Neural progenitor cell (in vitro differentiated cells): Measurements from ENCODE around the gene GMDS. TPM values are rescaled to one million over a fixed set of nuclear protein-coding genes. Genes with fewer than 3 reads are reported as not detected.

Experiments used
- DNase-seq: peaks from one replicate; pipeline ENCODE4 v3.0.0-alpha.2; 2016; ENCODE audit warnings: low spot score
- H2AFZ ChIP-seq: fragments of 200-600 bp; sonication (generic); replicated peaks from 2 replicates; pipeline ENCODE4 v1.6.1; 2016; ENCODE audit warnings: antibody characterized with exemption
- H3F3A ChIP-seq: fragments of 200-600 bp; sonication (generic); 2 replicates; pipeline ENCODE4 v1.6.1; 2016; ENCODE audit warnings: antibody characterized with exemption, low read depth
- H3K27ac ChIP-seq: fragments of 200-600 bp; sonication (generic); 2 replicates; pipeline ENCODE4 v1.5.1; 2016; ENCODE audit warnings: mild to moderate bottlenecking
- H3K27me3 ChIP-seq: fragments of 200-600 bp; sonication (generic); 2 replicates; pipeline ENCODE4 v1.6.1; 2016; ENCODE audit warnings: mild to moderate bottlenecking, moderate library complexity
- H3K36me3 ChIP-seq: fragments of 200-600 bp; sonication (generic); 2 replicates; pipeline ENCODE4 v1.5.1; 2016
- H3K4me1 ChIP-seq: fragments of 200-600 bp; sonication (generic); 2 replicates; pipeline ENCODE4 v1.6.1; 2016; ENCODE audit warnings: mixed run types
- H3K4me2 ChIP-seq: fragments of 200-600 bp; sonication (generic); 2 replicates; pipeline ENCODE4 v1.6.1; 2016
- H3K4me3 ChIP-seq: fragments of 200-600 bp; sonication (generic); 2 replicates; pipeline ENCODE4 v1.5.1; 2016
- H3K79me2 ChIP-seq: fragments of 200-600 bp; sonication (generic); 2 replicates; pipeline ENCODE4 v1.6.1; 2016; ENCODE audit warnings: low read depth
- H3K9ac ChIP-seq: fragments of 200-600 bp; sonication (generic); 2 replicates; pipeline ENCODE4 v1.6.1; 2016
- H3K9me3 ChIP-seq: fragments of 200-600 bp; sonication (generic); 2 replicates; pipeline ENCODE4 v1.5.1; 2016; ENCODE audit warnings: low read depth
- H4K20me1 ChIP-seq: fragments of 200-600 bp; sonication (generic); 2 replicates; pipeline ENCODE4 v1.6.1; 2016; ENCODE audit warnings: low read depth
- H3K27ac Mint-ChIP-seq: 3 replicates; pipeline ENCODE4 v1.8.0; 2021; ENCODE audit warnings: mixed read lengths
- H3K27me3 Mint-ChIP-seq: 2 replicates; pipeline ENCODE4 v1.8.0; 2022; ENCODE audit warnings: low read depth, mild to moderate bottlenecking, inconsistent platforms, moderate library complexity, mixed read lengths; ENCODE audit not compliant: insufficient read depth
- H3K36me3 Mint-ChIP-seq: 3 replicates; pipeline ENCODE4 v1.8.0; 2021; ENCODE audit warnings: mixed read lengths
- H3K4me1 Mint-ChIP-seq: 3 replicates; pipeline ENCODE4 v1.8.0; 2021; ENCODE audit warnings: mixed read lengths
- H3K4me3 Mint-ChIP-seq: 3 replicates; pipeline ENCODE4 v1.8.0; 2021; ENCODE audit warnings: mild to moderate bottlenecking, moderate library complexity, mixed read lengths
- H3K9me3 Mint-ChIP-seq: 3 replicates; pipeline ENCODE4 v1.8.0; 2020; ENCODE audit warnings: mixed read lengths
- EZH2 ChIP-seq: fragments of 200-600 bp; sonication (generic); IDR thresholded peaks from 2 replicates; pipeline ENCODE4 v1.6.1; 2017; ENCODE audit warnings: antibody characterized with exemption, mild to moderate bottlenecking, moderate library complexity
- EZH2phosphoT487 ChIP-seq: fragments of 200-600 bp; sonication (generic); IDR thresholded peaks from 2 replicates; pipeline ENCODE4 v1.6.1; 2017; ENCODE audit warnings: antibody characterized with exemption
- total RNA-seq: library from RNA; depleted of rRNA; stranded (reverse); fragments of >200 nt; gene quantifications from 2 replicates; pipeline ENCODE4 v1.2.3, GENCODE V29; 2015; ENCODE audit warnings: low replicate concordance
- TF ChIP-seq, protein P1 (sequence below): fragments of 200-600 bp; sonication (generic); IDR thresholded peaks from 2 replicates; pipeline ENCODE4 v1.5.1; 2017; ENCODE audit warnings: antibody characterized with exemption, mild to moderate bottlenecking

Gene GMDS
- total RNA-seq, 1 donor from 2014 or later = 22.6 TPM

DNA sequence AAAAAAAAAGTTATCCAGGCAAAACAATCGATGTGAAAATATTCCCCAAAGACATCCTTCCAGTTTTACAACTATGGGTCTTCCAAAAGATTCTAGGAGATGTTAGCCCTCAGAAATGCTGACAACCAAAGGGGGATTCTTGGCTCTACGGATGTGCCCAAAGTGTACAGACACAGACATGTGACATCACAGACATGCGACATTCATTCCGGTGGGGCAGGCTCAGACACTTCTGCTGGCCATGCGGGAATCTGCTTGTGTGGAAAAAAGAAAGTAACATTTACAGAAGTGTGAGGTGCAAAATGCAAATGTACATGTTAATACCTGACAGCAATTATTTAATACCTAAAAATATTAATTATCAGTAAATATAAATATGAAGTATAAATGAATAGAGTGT is 367.1 kb downstream of the GMDS start:
- TF ChIP-seq EZH2 = no peak
- no peak for TF ChIP-seq EZH2phosphoT487
- TF ChIP-seq, protein P1, sequence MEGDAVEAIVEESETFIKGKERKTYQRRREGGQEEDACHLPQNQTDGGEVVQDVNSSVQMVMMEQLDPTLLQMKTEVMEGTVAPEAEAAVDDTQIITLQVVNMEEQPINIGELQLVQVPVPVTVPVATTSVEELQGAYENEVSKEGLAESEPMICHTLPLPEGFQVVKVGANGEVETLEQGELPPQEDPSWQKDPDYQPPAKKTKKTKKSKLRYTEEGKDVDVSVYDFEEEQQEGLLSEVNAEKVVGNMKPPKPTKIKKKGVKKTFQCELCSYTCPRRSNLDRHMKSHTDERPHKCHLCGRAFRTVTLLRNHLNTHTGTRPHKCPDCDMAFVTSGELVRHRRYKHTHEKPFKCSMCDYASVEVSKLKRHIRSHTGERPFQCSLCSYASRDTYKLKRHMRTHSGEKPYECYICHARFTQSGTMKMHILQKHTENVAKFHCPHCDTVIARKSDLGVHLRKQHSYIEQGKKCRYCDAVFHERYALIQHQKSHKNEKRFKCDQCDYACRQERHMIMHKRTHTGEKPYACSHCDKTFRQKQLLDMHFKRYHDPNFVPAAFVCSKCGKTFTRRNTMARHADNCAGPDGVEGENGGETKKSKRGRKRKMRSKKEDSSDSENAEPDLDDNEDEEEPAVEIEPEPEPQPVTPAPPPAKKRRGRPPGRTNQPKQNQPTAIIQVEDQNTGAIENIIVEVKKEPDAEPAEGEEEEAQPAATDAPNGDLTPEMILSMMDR = no peak
- no peak overlapping the region for H3K4me3 ChIP-seq
- DNase-seq = no peak
- H3K9ac ChIP-seq = no peak overlapping the region
- no peak overlapping the region for H2AFZ ChIP-seq
- Mint-ChIP-seq H3K4me3 (no peak overlapping the region), H3K36me3 (no peaks in the 10 kb centered on the region), H3K9me3 (no peaks in the 10 kb centered on the region), H3K27ac (no peak overlapping the region), H3K27me3 (no peaks in the 10 kb centered on the region), H3K4me1 (peaks cover 5% of the 10 kb centered on the region)
- H3K27ac ChIP-seq = no peak overlapping the region
- H3K4me1 ChIP-seq = peaks cover 10% of the 10 kb centered on the region
- H3K27me3 ChIP-seq = no peaks in the 10 kb centered on the region
- no peak overlapping the region for H3K4me2 ChIP-seq
- H3K9me3 ChIP-seq = no peaks in the 10 kb centered on the region
- no peaks in the 10 kb centered on the region for H4K20me1 ChIP-seq
- H3K79me2 ChIP-seq = no peaks in the 10 kb centered on the region
- no peaks in the 10 kb centered on the region for H3K36me3 ChIP-seq
- H3F3A ChIP-seq = no peaks in the 10 kb centered on the region

DNA sequence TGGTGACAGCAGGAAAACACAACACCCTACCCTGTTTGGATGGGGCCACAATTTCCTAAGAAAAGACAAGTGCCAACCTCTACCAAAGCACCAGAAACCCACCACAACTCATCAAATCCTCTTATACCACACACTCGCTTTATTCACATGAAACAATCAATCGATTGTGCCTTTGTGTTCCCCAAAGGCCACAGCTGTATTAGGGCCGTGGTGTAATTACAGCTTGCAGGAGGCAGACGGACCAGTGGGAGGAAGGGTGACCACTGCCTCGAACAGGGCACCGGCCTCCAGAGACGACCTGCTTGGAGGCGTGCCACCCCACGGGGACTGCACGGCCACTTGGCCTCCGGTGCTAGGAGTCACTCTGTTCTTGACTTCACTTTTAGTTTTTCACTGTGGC is 371.6 kb downstream of the GMDS start:
- Histone ChIP-seq H3F3A (peaks cover 16% of the 10 kb centered on the region), H3K4me2 (peak overlapping the region; percentile 1), H2AFZ (no peak overlapping the region), H3K27me3 (no peaks in the 10 kb centered on the region), H4K20me1 (peaks cover 7% of the 10 kb centered on the region), H3K9me3 (no peaks in the 10 kb centered on the region), H3K79me2 (no peaks in the 10 kb centered on the region), H3K9ac (no peak overlapping the region), H3K4me3 (no peak overlapping the region), H3K4me1 (peaks cover 39% of the 10 kb centered on the region), H3K27ac (no peak overlapping the region), H3K36me3 (no peaks in the 10 kb centered on the region)
- H3K27me3 Mint-ChIP-seq = peaks cover 2% of the 10 kb centered on the region
- H3K9me3 Mint-ChIP-seq = no peaks in the 10 kb centered on the region
- H3K27ac Mint-ChIP-seq = no peak overlapping the region
- peak; percentile 39 for DNase-seq
- no peaks in the 10 kb centered on the region for H3K36me3 Mint-ChIP-seq
- H3K4me1 Mint-ChIP-seq = peaks cover 37% of the 10 kb centered on the region
- no peak overlapping the region for H3K4me3 Mint-ChIP-seq
- TF ChIP-seq, protein P1 = no peak
- TF ChIP-seq EZH2phosphoT487 = no peak
- no peak for TF ChIP-seq EZH2

DNA sequence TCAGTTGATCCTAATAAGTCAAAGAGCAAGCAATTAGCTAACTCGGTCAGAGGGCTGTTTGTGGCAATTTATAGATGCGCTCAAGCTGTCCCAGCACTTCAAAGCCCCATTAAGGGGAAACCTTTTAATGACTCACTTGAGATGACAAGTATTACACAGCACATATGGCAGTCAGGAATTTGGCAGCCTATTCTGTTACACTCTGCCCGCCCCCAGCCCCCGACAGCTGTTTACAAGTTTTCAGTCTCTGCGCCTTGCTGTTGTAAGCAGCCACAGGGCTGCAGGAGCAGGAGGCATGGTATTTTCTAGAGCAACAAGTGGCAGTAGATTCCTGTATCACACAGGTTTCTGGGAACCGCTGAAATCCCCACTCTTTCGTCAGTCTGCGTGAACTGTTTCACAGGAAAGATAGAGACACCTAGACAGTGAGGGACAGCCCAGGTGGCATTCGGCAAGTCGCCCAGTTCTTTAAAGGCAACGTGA is 372.7 kb downstream of the GMDS start:
- Histone ChIP-seq H3K27me3 (no peaks in the 10 kb centered on the region), H3K4me1 (peaks cover 39% of the 10 kb centered on the region), H3K27ac (no peak overlapping the region), H4K20me1 (peaks cover 7% of the 10 kb centered on the region), H3F3A (peaks cover 16% of the 10 kb centered on the region), H3K36me3 (no peaks in the 10 kb centered on the region), H3K4me2 (no peak overlapping the region), H3K79me2 (no peaks in the 10 kb centered on the region), H3K4me3 (no peak overlapping the region), H3K9me3 (no peaks in the 10 kb centered on the region), H2AFZ (no peak overlapping the region), H3K9ac (no peak overlapping the region)
- peaks cover 37% of the 10 kb centered on the region for H3K4me1 Mint-ChIP-seq
- DNase-seq = peak; percentile 52
- TF ChIP-seq, protein P1 = no peak
- TF ChIP-seq EZH2phosphoT487 (no peak), EZH2 (no peak)
- H3K27ac Mint-ChIP-seq = no peak overlapping the region
- no peak overlapping the region for H3K4me3 Mint-ChIP-seq
- H3K9me3 Mint-ChIP-seq = no peaks in the 10 kb centered on the region
- peaks cover 2% of the 10 kb centered on the region for H3K27me3 Mint-ChIP-seq
- H3K36me3 Mint-ChIP-seq = no peaks in the 10 kb centered on the region
